ENCODE measurements around the gene FAM72D.
"Not testable (repeated sequence)": the region's sequence is repeated elsewhere in the genome, so short reads cannot be mapped to it uniquely, and the experiment has no call there.

- TF ChIP-seq, protein P1, sequence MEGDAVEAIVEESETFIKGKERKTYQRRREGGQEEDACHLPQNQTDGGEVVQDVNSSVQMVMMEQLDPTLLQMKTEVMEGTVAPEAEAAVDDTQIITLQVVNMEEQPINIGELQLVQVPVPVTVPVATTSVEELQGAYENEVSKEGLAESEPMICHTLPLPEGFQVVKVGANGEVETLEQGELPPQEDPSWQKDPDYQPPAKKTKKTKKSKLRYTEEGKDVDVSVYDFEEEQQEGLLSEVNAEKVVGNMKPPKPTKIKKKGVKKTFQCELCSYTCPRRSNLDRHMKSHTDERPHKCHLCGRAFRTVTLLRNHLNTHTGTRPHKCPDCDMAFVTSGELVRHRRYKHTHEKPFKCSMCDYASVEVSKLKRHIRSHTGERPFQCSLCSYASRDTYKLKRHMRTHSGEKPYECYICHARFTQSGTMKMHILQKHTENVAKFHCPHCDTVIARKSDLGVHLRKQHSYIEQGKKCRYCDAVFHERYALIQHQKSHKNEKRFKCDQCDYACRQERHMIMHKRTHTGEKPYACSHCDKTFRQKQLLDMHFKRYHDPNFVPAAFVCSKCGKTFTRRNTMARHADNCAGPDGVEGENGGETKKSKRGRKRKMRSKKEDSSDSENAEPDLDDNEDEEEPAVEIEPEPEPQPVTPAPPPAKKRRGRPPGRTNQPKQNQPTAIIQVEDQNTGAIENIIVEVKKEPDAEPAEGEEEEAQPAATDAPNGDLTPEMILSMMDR (conservative IDR thresholded peaks at IDR 0.05), result not testable (repeated sequence)
- not testable (repeated sequence) for TF ChIP-seq EZH2 (IDR thresholded peaks at IDR 0.05; ENCODE audit: low read depth)
Measured at GRCh38 chr1:145114560-145115057, 18.8 kb downstream of the FAM72D start.
